Activated T-cell treated with anti-CD3 and anti-CD28 coated beads, Interleukin-2, amount 50 U/mL, for 4 hours (primary cell): ENCODE results near the gene GNAI3. TPM values are rescaled to one million over a fixed set of nuclear protein-coding genes. Genes with fewer than 3 reads are reported as not detected.

Experiments used
- ATAC-seq, 2 donors: fragments of 200-7000 bp; cut with Tn5 transposase; one replicate each; pipeline ENCODE4 v1.10.0; 2021
- DNase-seq: peaks from one replicate; pipeline ENCODE4 v3.0.0-alpha.2; 2020
- H3K27me3 Mint-ChIP-seq: one replicate; pipeline ENCODE4 v1.8.0; 2021; ENCODE audit warnings: low read depth, mixed read lengths
- H3K36me3 Mint-ChIP-seq: one replicate; pipeline ENCODE4 v1.8.0; 2022; ENCODE audit warnings: mixed read lengths; ENCODE audit not compliant: insufficient read depth
- H3K4me1 Mint-ChIP-seq: one replicate; pipeline ENCODE4 v1.8.0; 2021; ENCODE audit warnings: low read depth, mixed read lengths
- H3K4me3 Mint-ChIP-seq: one replicate; pipeline ENCODE4 v1.8.0; 2021; ENCODE audit warnings: mild to moderate bottlenecking, moderate library complexity, mixed read lengths
- H3K9me3 Mint-ChIP-seq: one replicate; pipeline ENCODE4 v1.8.0; 2021; ENCODE audit warnings: mixed read lengths
- total RNA-seq, 3 donors: library from RNA; stranded (reverse); gene quantifications; one replicate each; pipeline ENCODE4 v1.2.1, GENCODE V29; 2021

GNAI3 gene
- total RNA-seq: 1 to 10 TPM; 8.6 to 8.9 (median 8.6) TPM

DNA sequence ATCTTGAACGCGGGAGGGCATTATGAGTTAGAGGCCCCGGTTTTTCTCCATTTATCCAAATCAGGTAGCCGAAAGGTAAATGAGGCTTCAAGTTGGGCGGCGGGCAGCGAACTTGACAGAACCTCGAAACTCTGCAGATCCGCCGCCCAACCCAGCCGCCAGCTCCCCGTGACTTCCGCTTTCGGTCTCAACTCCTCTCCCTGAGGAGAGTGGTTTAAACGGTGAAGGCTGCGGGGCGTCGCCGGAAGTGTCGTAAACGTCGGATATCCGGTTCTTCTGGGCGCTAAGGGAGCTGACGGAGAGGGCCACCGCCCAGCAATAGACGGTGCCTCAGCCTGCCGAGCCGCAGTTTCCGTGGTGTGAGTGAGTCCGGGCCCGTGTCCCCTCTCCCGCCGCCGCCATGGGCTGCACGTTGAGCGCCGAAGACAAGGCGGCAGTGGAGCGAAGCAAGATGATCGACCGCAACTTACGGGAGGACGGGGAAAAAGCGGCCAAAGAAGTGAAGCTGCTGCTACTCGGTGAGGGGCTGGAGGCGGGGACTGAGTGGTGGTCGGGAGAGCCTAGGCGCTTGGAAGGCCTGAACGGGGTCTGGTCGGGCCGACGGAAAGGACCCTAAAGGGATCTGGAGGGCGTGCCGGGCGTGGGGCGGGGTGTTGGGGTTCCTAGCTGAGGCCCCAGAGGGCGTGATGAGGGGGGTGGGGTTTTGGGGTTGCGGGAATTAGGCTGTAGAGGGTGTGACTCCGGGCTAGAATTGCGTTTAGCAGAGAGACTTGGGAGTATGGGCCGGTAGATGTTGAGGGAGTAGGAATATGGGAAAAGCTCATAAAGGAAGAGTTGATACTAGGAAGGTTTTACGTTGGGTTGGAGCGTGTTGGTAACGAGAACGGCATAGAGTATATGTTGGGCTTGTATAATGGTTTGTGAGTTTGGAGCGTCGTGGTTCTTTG lies at the start of gene GNAI3:
GNAI3 (plus strand) TSS at position 295 of the 947 bp plus-strand sequence; CDS start at position 401, 106 bp downstream.
- Mint-ChIP-seq H3K4me3 (peak within 1 kb of the TSS; percentile 94), H3K4me1 (peaks cover 50% of the 10 kb centered on the region), H3K27me3 (no peaks in the 10 kb centered on the region), H3K36me3 (no peaks in the 10 kb centered on the region), H3K9me3 (no peaks in the 10 kb centered on the region)
- ATAC-seq (peak; percentile 98), DNase-seq (peak; percentile 90)

DNA sequence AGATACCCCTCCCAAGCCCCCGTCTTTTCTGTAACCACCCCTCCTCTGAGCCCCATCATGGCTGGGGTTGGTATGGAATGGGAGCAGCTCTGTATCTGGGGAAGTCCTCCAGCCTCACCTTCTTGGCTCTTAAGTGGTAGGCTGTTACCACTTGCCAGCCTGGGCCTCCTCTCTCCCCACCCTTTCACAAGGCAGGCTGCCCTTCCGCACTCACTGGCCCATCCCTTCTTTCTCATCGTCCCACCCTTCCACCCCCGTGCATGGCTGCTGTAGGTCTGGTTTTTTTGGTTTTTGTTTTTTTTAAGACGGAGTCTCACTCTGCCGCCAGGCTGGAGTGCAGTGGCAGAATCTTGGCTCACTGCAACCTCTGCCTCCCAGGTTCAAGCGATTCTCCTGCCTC lies 49.3 kb upstream of the GNAI3 start:
- H3K27me3 Mint-ChIP-seq: no peaks in the 10 kb centered on the region
- DNase-seq: no peak
- peaks cover 95% of the 10 kb centered on the region for H3K4me1 Mint-ChIP-seq
- no peak for ATAC-seq
- H3K4me3 Mint-ChIP-seq: no peak overlapping the region
- H3K9me3 Mint-ChIP-seq: no peaks in the 10 kb centered on the region
- H3K36me3 Mint-ChIP-seq: peaks cover 9% of the 10 kb centered on the region

DNA sequence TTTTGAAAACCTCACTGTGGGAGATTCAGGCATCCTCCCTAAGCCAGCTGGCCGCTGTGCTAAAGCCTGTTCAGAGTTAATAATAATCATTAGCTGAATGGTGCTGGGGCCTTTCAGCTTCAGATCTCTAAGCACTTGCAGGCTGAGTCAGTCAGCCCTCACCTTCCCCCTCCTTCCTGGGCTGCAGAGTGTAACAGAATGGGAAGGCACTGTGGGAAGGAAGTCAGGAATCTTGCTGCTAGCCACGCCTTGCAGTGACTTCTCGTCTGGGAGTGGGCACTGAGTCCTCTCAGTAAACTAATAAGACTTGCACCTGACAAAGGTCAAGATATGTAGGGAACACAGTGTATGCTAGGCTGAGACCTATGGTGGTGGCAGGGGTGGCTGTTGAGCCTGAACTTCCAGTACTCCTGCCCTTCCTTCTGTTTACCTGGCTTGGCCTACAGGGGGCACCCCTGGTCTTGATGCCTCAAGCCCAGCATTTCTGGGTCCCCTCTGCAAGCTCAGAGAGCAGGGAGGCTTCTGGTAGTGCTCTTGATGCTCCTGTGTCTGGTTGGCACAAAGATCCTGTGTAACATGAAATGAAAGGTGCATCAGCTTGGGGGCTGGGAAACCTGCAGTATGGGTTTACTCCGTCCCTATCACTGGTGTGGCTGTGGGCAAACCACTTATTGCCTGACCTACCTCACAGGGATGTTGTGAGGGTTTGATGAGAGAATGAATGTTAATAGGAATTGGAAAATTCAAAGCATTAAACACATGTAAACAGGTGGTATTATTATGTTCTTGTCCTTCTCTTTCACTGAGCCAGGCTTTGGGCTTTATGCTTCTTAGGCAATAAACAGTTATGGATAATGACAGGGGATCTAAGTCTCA lies 48.5 kb upstream of the GNAI3 start:
- H3K27me3 Mint-ChIP-seq: no peaks in the 10 kb centered on the region
- peak in 1 of 2 donors; percentile 30 for ATAC-seq
- no peak overlapping the region for H3K4me3 Mint-ChIP-seq
- H3K4me1 Mint-ChIP-seq: peaks cover 94% of the 10 kb centered on the region
- H3K36me3 Mint-ChIP-seq: peaks cover 9% of the 10 kb centered on the region
- no peaks in the 10 kb centered on the region for H3K9me3 Mint-ChIP-seq
- peak; percentile 54 for DNase-seq

DNA sequence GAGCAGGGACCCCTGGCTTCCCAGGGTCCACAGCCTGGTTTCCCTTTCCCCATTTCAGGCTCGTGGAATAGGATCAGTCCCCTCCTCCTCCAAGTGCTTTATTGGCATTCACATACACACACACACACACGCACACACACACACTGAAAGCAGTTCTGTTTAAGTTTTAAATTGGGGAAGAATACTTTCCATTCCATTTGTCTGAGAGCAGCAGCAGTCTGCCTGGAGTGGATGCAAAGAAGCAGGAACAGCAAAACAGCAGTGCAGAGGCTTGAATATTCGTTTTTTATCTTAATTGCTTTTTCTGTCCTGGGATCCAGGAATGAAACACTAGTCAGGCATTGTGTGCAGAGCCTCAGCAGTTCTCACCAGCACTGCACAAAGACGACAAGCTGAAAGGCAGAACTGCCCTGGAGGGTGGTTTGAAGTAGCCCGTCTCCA lies 47.5 kb upstream of the GNAI3 start:
- no peak for DNase-seq
- H3K36me3 Mint-ChIP-seq: peaks cover 5% of the 10 kb centered on the region
- ATAC-seq: no peak
- no peaks in the 10 kb centered on the region for H3K9me3 Mint-ChIP-seq
- H3K27me3 Mint-ChIP-seq: no peaks in the 10 kb centered on the region
- peaks cover 94% of the 10 kb centered on the region for H3K4me1 Mint-ChIP-seq
- no peak overlapping the region for H3K4me3 Mint-ChIP-seq

DNA sequence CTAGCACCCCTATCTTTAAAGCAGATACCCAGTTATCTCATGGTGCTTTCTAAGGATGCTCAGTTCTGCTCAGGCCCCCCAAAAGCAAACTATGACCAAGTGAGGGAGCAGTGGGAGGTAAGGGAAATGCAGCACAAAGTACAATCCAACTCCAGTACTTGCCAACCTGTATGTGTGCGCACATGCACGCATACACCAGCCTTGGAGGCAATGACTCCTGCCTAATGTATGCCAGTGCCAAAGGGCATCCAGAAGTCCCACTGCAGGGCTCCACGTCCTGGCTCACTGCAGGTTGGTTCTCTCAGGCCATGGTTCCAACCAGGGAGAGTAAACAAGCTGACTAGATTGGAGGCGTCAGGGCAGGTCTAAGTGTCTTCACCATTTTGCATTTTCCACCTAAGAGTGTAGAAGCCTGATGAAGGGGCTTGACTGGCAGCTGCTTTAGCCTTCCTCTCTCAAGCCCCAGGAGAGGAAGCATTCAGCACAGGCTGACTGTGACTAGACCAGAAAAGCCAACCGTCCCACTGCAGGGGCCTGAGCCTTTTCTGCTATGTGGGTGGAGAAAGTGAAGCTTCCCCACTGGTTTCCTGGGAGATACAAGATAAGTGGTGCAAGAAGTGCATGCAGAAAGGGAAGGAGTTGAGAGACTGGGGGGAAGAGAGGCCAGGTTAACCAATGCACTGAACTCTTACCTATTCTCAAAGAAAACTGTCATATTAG lies 46.6 kb upstream of the GNAI3 start:
- no peaks in the 10 kb centered on the region for H3K9me3 Mint-ChIP-seq
- H3K36me3 Mint-ChIP-seq: no peaks in the 10 kb centered on the region
- peaks cover 92% of the 10 kb centered on the region for H3K4me1 Mint-ChIP-seq
- H3K27me3 Mint-ChIP-seq: no peaks in the 10 kb centered on the region
- DNase-seq (no peak), ATAC-seq (peak; percentile 11 to 16)
- H3K4me3 Mint-ChIP-seq: peak overlapping the region; percentile 64

DNA sequence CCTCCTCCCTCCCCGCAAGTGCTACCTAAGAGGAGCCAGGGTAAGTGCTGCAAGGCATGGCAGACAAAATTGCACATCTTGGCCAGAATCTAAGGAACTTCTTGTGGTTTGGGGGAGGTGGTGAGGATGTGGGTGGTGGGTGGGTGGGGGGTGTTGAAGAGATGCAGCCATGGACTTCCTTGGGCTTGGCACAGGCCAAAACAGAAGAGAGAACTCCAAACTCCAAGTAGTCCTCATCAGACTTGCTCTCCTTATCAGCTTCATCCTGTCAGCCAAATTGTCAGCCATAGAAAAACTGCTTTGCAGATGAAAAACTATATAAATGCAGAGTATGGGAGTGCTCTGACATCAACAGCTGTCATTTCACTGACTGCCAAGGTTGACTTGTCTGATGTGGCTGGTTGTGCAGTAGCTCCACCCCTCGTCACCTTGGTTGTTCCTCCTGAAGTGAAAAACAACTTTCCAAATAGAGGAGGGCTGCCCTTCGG lies 46.0 kb upstream of the GNAI3 start:
- no peaks in the 10 kb centered on the region for H3K9me3 Mint-ChIP-seq
- DNase-seq (peak; percentile 30), ATAC-seq (peak; percentile 57 to 64)
- no peaks in the 10 kb centered on the region for H3K27me3 Mint-ChIP-seq
- H3K4me3 Mint-ChIP-seq: peak overlapping the region; percentile 64
- H3K4me1 Mint-ChIP-seq: peaks cover 94% of the 10 kb centered on the region
- H3K36me3 Mint-ChIP-seq: no peaks in the 10 kb centered on the region

DNA sequence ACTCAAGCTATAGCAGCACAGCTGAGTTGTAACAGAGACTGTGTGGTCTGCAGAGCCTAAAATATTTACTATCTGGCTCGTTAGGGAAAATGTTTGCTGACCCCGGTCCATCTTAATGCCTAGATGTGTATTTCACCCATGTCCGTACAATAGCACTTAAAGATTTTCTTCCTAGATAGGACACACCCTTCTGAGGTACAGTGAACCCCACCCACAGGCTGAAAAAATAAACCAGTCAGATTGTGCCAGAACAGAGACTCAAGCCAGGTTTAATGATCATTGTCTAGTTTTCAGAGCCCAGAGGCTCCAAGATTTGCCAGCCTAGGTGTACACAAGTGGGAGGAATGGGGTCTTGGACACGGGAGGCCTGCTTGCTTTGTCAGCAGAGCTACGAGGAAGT lies 44.5 kb upstream of the GNAI3 start:
- no peaks in the 10 kb centered on the region for H3K9me3 Mint-ChIP-seq
- ATAC-seq (no peak), DNase-seq (no peak)
- H3K27me3 Mint-ChIP-seq: no peaks in the 10 kb centered on the region
- H3K36me3 Mint-ChIP-seq: peaks cover 6% of the 10 kb centered on the region
- peaks cover 93% of the 10 kb centered on the region for H3K4me1 Mint-ChIP-seq
- peak overlapping the region; percentile 53 for H3K4me3 Mint-ChIP-seq

DNA sequence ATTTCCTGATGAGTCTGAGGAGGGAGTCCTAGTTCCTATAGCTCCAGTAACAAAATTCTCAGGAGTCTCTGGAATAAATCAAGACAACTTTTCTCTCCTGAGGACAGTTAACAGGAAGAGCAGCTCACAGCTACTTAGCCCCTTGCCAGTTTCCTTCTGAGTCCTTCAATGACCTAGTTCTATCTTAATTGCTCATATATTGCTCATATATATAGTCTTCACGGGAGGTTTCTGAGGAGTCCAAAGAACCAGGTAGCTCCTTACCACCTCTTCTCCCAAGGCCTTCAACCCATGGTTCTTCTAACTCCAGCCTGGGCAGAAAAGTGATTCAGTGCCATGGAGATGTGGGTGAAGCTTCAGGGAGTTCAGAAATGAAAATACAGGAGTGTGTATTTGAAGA lies 43.4 kb upstream of the GNAI3 start:
- peaks cover 6% of the 10 kb centered on the region for H3K36me3 Mint-ChIP-seq

DNA sequence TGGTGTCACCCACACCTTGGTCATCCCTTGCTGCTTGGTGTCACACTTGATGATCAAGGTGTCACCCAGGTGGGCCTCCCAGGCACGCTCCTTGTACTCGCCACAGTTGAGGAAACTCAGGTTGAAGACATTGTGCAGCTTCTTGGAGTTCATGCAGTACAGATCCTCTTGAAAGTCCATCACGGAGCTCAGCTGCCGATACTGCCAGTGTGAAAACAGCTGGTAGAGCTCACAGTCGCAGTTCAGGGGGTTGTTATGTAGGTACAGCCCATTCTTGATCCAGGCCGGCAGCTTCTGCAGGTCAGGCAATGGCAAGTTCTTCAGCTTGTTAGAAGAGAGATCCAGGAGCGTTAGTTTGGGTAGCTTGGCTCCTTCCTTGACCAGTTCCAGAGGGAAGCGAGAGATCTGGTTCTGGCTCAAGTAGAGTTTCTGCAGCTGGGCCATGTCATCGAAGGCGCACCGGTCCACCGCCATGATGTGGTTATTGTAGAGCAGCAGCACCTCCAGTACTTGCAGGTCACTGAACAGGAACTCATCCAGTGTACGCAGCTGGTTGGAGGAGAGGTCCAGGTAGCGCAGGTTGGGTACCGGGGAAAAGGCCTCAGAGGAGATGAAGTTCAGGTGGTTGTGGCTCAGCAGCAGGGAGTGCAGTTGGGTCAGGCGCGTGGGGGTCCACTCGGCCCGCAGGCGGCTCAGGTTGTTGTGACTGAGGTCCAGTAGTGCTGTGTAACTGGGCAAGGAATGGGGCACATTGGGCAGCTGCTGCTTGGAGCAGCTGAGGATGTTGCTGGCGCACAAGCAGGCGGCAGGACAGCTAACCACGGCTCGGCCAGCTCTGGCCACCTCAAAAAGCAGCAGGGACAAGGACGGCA lies 40.2 kb upstream of the GNAI3 start:
- peaks cover 69% of the 10 kb centered on the region for H3K4me1 Mint-ChIP-seq
- H3K27me3 Mint-ChIP-seq: no peaks in the 10 kb centered on the region
- no peak for ATAC-seq

More for the DNA sequence above, 43.4 kb upstream of the GNAI3 start:
- no peaks in the 10 kb centered on the region for H3K9me3 Mint-ChIP-seq
- DNase-seq: no peak
- no peak overlapping the region for H3K4me3 Mint-ChIP-seq
- no peaks in the 10 kb centered on the region for H3K27me3 Mint-ChIP-seq
- peak; percentile 22 to 38 for ATAC-seq
- peaks cover 88% of the 10 kb centered on the region for H3K4me1 Mint-ChIP-seq

DNA sequence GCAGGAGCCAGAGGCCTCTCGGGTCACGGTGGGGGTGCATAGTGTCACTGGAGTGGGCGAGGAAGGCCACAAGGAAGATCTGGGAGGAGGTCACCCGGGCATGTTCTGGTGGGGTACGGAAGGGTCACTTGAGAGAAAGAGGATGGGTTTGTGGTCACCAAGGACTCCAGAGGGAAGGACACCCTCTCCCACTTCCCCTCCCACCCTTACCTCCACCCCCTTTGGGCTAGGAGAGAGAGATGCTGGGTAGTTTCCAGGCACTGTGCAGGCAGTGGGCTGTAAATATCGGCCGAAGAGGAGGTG lies 39.6 kb upstream of the GNAI3 start:
- no peak for DNase-seq
- ATAC-seq: peak in 1 of 2 donors; percentile 1
- Mint-ChIP-seq H3K27me3 (no peaks in the 10 kb centered on the region), H3K4me3 (peak overlapping the region; percentile 85), H3K4me1 (peaks cover 64% of the 10 kb centered on the region), H3K9me3 (no peaks in the 10 kb centered on the region), H3K36me3 (peaks cover 6% of the 10 kb centered on the region)

More for the DNA sequence above, 40.2 kb upstream of the GNAI3 start:
- H3K36me3 Mint-ChIP-seq: peaks cover 6% of the 10 kb centered on the region
- peak overlapping the region; percentile 85 for H3K4me3 Mint-ChIP-seq
- no peaks in the 10 kb centered on the region for H3K9me3 Mint-ChIP-seq
- DNase-seq: no peak

DNA sequence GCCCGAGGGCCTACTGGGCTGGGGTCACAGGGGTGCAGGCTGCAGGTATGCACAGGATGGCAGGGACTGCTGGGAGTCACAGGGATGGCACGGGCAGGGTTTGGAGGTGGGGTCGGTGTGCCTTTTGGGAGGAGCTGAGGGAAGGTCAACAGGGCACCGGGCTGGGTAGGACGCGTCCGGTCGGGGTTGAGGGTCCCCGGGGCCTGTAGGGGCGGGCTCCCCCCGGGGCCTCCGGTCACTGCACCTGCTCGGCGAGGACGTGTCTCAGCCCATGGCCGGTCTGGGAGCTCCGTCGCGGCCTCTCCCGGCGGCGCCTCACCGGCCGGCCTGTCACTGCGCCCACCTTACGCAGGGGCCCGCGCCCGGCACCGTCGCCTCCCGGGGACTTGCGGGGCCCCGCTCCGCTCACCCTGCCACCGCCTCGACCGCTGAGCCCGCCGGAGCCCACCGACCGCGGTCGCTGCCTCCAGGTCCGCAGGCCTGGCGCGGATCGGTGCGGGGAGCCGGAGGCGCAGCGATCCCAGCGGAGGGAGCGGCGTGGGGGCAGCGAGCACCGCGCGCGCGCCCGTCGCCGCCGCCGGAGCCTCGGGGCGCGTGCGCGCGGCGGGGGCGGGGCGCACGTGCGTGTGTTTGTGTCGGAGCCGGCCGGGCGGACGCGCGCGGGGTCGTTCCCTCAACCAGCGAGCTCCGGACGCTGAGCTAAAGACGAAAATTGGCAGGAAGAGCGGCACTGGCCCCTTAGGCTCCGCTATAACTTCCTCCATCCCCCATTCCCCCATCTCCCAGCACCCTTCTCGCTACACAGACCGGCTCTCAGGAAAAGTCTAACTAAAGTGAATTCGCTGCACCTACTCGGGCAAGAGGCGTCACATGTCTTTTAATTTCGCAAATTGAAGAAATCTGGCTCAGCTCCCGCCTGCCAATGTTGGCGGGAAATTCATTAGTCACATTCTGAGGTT lies 39.0 kb upstream of the GNAI3 start, which contains the start of gene AMIGO1:
AMIGO1 (minus strand) TSS at position 552 of the 959 bp plus-strand sequence. CDS start 815 bp downstream, outside the sequence.
- peak; percentile 53 for DNase-seq
- H3K36me3 Mint-ChIP-seq: peaks cover 6% of the 10 kb centered on the region
- ATAC-seq: peak; percentile 72 to 77
- H3K4me1 Mint-ChIP-seq: peaks cover 59% of the 10 kb centered on the region
- H3K9me3 Mint-ChIP-seq: no peaks in the 10 kb centered on the region
- H3K4me3 Mint-ChIP-seq: peak within 1 kb of the TSS; percentile 91
- H3K27me3 Mint-ChIP-seq: no peaks in the 10 kb centered on the region

DNA sequence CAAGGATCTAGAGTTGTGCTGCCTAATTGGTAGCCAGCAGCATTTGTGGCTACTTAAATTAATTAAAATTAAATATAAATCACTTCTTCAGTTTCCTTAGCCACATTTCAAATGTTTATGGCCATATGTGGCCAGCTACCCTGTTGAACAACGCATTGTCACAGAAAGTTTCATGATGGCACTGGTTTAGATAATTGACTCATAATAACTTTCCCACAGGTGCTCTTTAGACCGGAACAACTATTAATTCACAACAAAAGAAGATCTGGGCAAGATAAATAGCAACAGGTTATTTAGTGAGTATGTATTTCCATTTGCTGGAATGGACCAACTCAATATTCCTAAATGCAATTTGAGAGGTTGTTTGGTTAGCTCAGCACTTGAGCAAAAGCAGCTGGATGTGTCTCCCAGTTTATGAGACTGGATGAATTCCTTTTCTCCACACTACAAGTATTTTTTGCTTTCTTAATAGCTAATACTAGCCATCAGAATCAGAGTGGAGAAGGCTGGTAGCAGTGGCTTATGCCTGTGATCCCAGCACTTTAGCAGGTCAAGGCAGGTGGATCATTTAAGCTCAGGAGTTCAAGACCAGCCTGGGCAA lies 35.2 kb upstream of the GNAI3 start:
- Mint-ChIP-seq H3K4me3 (no peak overlapping the region), H3K27me3 (no peaks in the 10 kb centered on the region), H3K9me3 (no peaks in the 10 kb centered on the region), H3K36me3 (peaks cover under 1% of the 10 kb centered on the region), H3K4me1 (peaks cover 27% of the 10 kb centered on the region)
- no peak for DNase-seq
- ATAC-seq: no peak
